Transverse colon (tissue), 4 donors: ENCODE measurements around the gene GDE1. TPM values are rescaled to one million over a fixed set of nuclear protein-coding genes. Genes with fewer than 3 reads are reported as not detected.

Experiments
- DNase-seq: peaks from one replicate; pipeline ENCODE4 v3.0.0-alpha.2; 2019
- H3K27ac ChIP-seq, 4 donors: fragments of 200-600 bp; sonication (generic); 2 replicates each; pipeline ENCODE4 v1.5.1; 2016 to 2018; ENCODE audit warnings: inconsistent platforms in 4 of 4
- H3K27me3 ChIP-seq: fragments of 200-600 bp; sonication (generic); 2 replicates; pipeline ENCODE4 v1.5.1; 2017; ENCODE audit warnings: inconsistent platforms
- H3K36me3 ChIP-seq, 4 donors: fragments of 200-600 bp; sonication (generic); 2 replicates each; pipeline ENCODE4 v1.5.1; 2017 to 2019; ENCODE audit warnings: inconsistent platforms in 4 of 4
- H3K4me1 ChIP-seq, 4 donors: fragments of 200-600 bp; sonication (generic); 2 replicates each; pipeline ENCODE4 v1.5.1; 2017 to 2020; ENCODE audit warnings: inconsistent platforms in 4 of 4
- H3K4me3 ChIP-seq, 4 donors: fragments of 200-600 bp; sonication (generic); 1 replicate in 1 of 4; 2 replicates in 3 of 4; pipeline versions ENCODE4 v1.5.1 to v1.6.1; 2017 to 2019; ENCODE audit warnings: inconsistent platforms in 4 of 4
- H3K9me3 ChIP-seq, 2 donors: fragments of 200-600 bp; sonication (generic); 2 replicates each; pipeline ENCODE4 v1.5.1; 2017 to 2019; ENCODE audit warnings: inconsistent platforms in 2 of 2
- CTCF ChIP-seq, 5 experiments: fragments of 200-600 bp in 3 of 5; fragments of 450-650 bp in 2 of 5; sonication (generic) in 3 of 5; IDR thresholded peaks; 1 replicate in 2 of 5; 2 replicates in 3 of 5; pipeline ENCODE4 v1.5.1; 2016 to 2017; ENCODE audit warnings: antibody characterized with exemption in 5 of 5, inconsistent platforms in 3 of 5, mild to moderate bottlenecking in 2 of 5, moderate library complexity in 1 of 5
- EP300 ChIP-seq: sonication (generic); formaldehyde crosslinking; IDR thresholded peaks from one replicate; pipeline ENCODE4 v1.6.1; 2017; ENCODE audit warnings: antibody characterized with exemption, low read depth
- POLR2A ChIP-seq: fragments of 450-650 bp; IDR thresholded peaks from one replicate; pipeline ENCODE4 v1.6.1; 2016; ENCODE audit warnings: antibody characterized with exemption, mild to moderate bottlenecking, moderate library complexity
- POLR2AphosphoS5 ChIP-seq, 3 donors: sonication (generic); formaldehyde crosslinking; IDR thresholded peaks; one replicate each; pipeline ENCODE4 v1.6.1; 2016; ENCODE audit warnings: antibody characterized with exemption in 3 of 3
- WGBS, 2 donors: methylation state at CpG; one replicate each; pipeline ENCODE4 v1.1.5; 2018; ENCODE audit warnings: low coverage in 1 of 2; 5-methylcytosine and 5-hydroxymethylcytosine counted together
- in situ Hi-C, 4 donors: fragments of 200-750 bp; cut with MboI; loops; one replicate each; pipeline versions ENCODE4 v1.15.0 to v1.15.1; 2017; ENCODE audit warnings: low sequenced_read_pairs in 3 of 4, low pct_ligation_motif_present in 1 of 4, low pct_unique_long_range_greater_than_20kb in 1 of 4
- intact Hi-C: fragments of 100-400 bp; cut with DNase I; formaldehyde crosslinking; loops from one replicate; pipeline ENCODE4 v1.15.1; 2023; ENCODE audit warnings: low total_unique reads
- total RNA-seq, 4 donors: library from RNA; depleted of rRNA; stranded (reverse); fragments of >200 nt; gene quantifications; one replicate each; pipeline ENCODE4 v1.1.0, GENCODE V29; 2016

The GDE1 gene
- total RNA-seq, 4 donors from 2014 or later: 47.5 to 120 (median 96.8) TPM

GRCh38 chr16:19478505-19478904 is 43.4 kb downstream of the GDE1 start:
- Histone ChIP-seq H3K27ac (no peak overlapping the region), H3K4me3 (no peak overlapping the region), H3K27me3 (no peaks in the 10 kb centered on the region), H3K36me3 (peaks cover 0 to 12% (median 0%) of the 10 kb centered on the region in 4 donors), H3K4me1 (no peaks in the 10 kb centered on the region), H3K9me3 (no peaks in the 10 kb centered on the region)
- WGBS, 2 donors: 85 to 100% methylated on average over 1 of the region's 1 CpG
- in situ Hi-C loops: loop anchor here in 1 of 4 donors (25.0 kb wide), 1 partner anchor 391 kb away; no protein-coding TSS in a partner anchor
- TF ChIP-seq CTCF (IDR thresholded peaks at IDR 0.05) (no peak), POLR2AphosphoS5 (IDR thresholded peaks at IDR 0.05) (no peak), POLR2A (no peak), EP300 (no peak)
- no peak for DNase-seq
- intact Hi-C loops: no loop called here

- intact Hi-C loops (no loop called here), in situ Hi-C loops (loop anchor here in 1 of 4 donors (25.0 kb wide), 1 partner anchor 387 kb away; no protein-coding TSS in a partner anchor)
- no peak for DNase-seq
- Histone ChIP-seq H3K4me3 (no peak overlapping the region), H3K36me3 (peaks cover 0 to under 1% (median 0%) of the 10 kb centered on the region in 4 donors), H3K27me3 (no peaks in the 10 kb centered on the region), H3K4me1 (no peaks in the 10 kb centered on the region), H3K9me3 (no peaks in the 10 kb centered on the region), H3K27ac (no peak overlapping the region)
- TF ChIP-seq CTCF (IDR thresholded peaks at IDR 0.05): no peak
- no peak for TF ChIP-seq EP300
- no peak for TF ChIP-seq POLR2A
- no peak for TF ChIP-seq POLR2AphosphoS5 (IDR thresholded peaks at IDR 0.05)
- WGBS, 2 donors: 81% methylated on average over 5 of the region's 5 CpGs; no CpG with 5 or more reads in 1 of the 2 donors
These were observed 47.3 kb downstream of the GDE1 start for GRCh38 chr16:19474617-19475016.

- in situ Hi-C loops (no loop called here), intact Hi-C loops (no loop called here)
- Histone ChIP-seq H3K4me3 (no peak overlapping the region), H3K9me3 (no peaks in the 10 kb centered on the region), H3K36me3 (peaks cover 0 to 10% (median 0%) of the 10 kb centered on the region in 4 donors), H3K27ac (no peak overlapping the region), H3K27me3 (no peaks in the 10 kb centered on the region), H3K4me1 (no peaks in the 10 kb centered on the region)
- 88% methylated on average over 6 of the region's 6 CpGs; no CpG with 5 or more reads in 1 of the 2 donors for WGBS, 2 donors
- TF ChIP-seq CTCF (IDR thresholded peaks at IDR 0.05) (no peak), POLR2AphosphoS5 (IDR thresholded peaks at IDR 0.05) (no peak), EP300 (no peak), POLR2A (no peak)
- no peak for DNase-seq
These were observed 49.4 kb downstream of the GDE1 start for GRCh38 chr16:19472482-19472881.

- DNase-seq: no peak
- TF ChIP-seq EP300 (no peak), POLR2A (no peak), CTCF (IDR thresholded peaks at IDR 0.05) (no peak), POLR2AphosphoS5 (IDR thresholded peaks at IDR 0.05) (no peak)
- H3K4me3 ChIP-seq: no peak overlapping the region
- H3K4me1 ChIP-seq: peaks cover 0 to 2% (median under 1%) of the 10 kb centered on the region in 4 donors
- WGBS, 2 donors: 91% methylated on average over 3 of the region's 3 CpGs; no CpG with 5 or more reads in 1 of the 2 donors
- no peaks in the 10 kb centered on the region for H3K9me3 ChIP-seq
- in situ Hi-C loops (no loop called here), intact Hi-C loops (no loop called here)
- no peak overlapping the region for H3K27ac ChIP-seq
- peaks cover 0 to 16% (median 0%) of the 10 kb centered on the region in 4 donors for H3K36me3 ChIP-seq
- H3K27me3 ChIP-seq: no peaks in the 10 kb centered on the region
These were observed 53.6 kb downstream of the GDE1 start for GRCh38 chr16:19468300-19468699.
